Measurements from ENCODE around the gene GTF2B. TPM values are rescaled to one million over a fixed set of nuclear protein-coding genes. Genes with fewer than 3 reads are reported as not detected.
A peak's percentile ranks its signal among the peaks of the same experiment; 100 is the strongest.

The GTF2B gene
- total and polyA plus RNA-seq, 2 of the 4 experiments (the other 2 are of a cell fraction): 32.0 to 41.0 TPM

- no peak overlapping the region for H2BK15ac ChIP-seq (ENCODE audit: low read depth, low read length)
- H2BK120ac ChIP-seq (ENCODE audit: low read depth, low read length): no peak overlapping the region
- peak overlapping the region; percentile 42; the same call in 1 of the 2 replicates for H3K23ac ChIP-seq (ENCODE audit: low read depth, low read length)
- H3K4me2 ChIP-seq (ENCODE audit: low read depth, low read length): no peak overlapping the region
- no peak overlapping the region for H3K14ac ChIP-seq (replicated peaks; ENCODE audit: low read depth, low read length)
- BruUV-seq (replicated peaks): no TSS peak
- H3K9me1 ChIP-seq (ENCODE audit: insufficient read depth, low read length): peaks cover 3% of the 10 kb centered on the region; the same call in 1 of the 2 replicates
- peaks cover 0 to 3% of the 10 kb centered on the region in 2 experiments; a peak in 2 of 4 replicates for H3K79me1 ChIP-seq (ENCODE audit: low read depth in 1 of 2, low read length in 2 of 2)
- no peak overlapping the region for H3K9ac ChIP-seq (ENCODE audit: low read depth, low read length)
- no peak for DNase-seq
- no peaks in the 10 kb centered on the region for H3K4me1 ChIP-seq (ENCODE audit: control insufficient read depth, insufficient read depth, low read length)
- no peak overlapping the region for H4K5ac ChIP-seq (ENCODE audit: low read depth, low read length)
- no peaks in the 10 kb centered on the region for H4K20me1 ChIP-seq (ENCODE audit: insufficient read depth, low read length)
- H3K36me3 ChIP-seq (ENCODE audit: control insufficient read depth, insufficient read depth, low read length): peaks cover 8% of the 10 kb centered on the region
- no peak overlapping the region for H4K91ac ChIP-seq (ENCODE audit: insufficient read depth, low read depth, low read length)
- H3K4ac ChIP-seq (ENCODE audit: low read depth, low read length): no peak overlapping the region
- H4K8ac ChIP-seq (ENCODE audit: low read depth in 2 of 2, low read length in 2 of 2): no peak overlapping the region
- dilution Hi-C loops (cut with HindIII; ENCODE audit: low sequenced_read_pairs, unreplicated experiment): no loop called here
- ATAC-seq (ENCODE audit: low read depth): no peak
- H2AK5ac ChIP-seq (ENCODE audit: low read depth, low read length): no peak overlapping the region
- no peak overlapping the region for H3K56ac ChIP-seq (ENCODE audit: extremely low read depth, insufficient read depth, low read length)
- no peak overlapping the region for H3K27ac ChIP-seq (ENCODE audit: insufficient read depth, low read length)
- no peak overlapping the region for H2BK5ac ChIP-seq (ENCODE audit: low read depth, low read length, poor library complexity, severe bottlenecking)
- TF ChIP-seq NFE2L2 (IDR thresholded peaks at IDR 0.05; ENCODE audit: low read depth, low read length) (no peak), MXI1 (IDR thresholded peaks at IDR 0.05; ENCODE audit: borderline replicate concordance, low read depth, low read length) (no peak), MAFK (IDR thresholded peaks at IDR 0.05; ENCODE audit: low read depth, low read length) (no peak), FOS (IDR thresholded peaks at IDR 0.05; ENCODE audit: low read depth, low read length) (no peak), POLR2A (IDR thresholded peaks at IDR 0.05; ENCODE audit: low read depth, low read length) (no peak), RCOR1 (IDR thresholded peaks at IDR 0.05; ENCODE audit: insufficient replicate concordance, low read length) (no peak)
- TF ChIP-seq, protein P1, sequence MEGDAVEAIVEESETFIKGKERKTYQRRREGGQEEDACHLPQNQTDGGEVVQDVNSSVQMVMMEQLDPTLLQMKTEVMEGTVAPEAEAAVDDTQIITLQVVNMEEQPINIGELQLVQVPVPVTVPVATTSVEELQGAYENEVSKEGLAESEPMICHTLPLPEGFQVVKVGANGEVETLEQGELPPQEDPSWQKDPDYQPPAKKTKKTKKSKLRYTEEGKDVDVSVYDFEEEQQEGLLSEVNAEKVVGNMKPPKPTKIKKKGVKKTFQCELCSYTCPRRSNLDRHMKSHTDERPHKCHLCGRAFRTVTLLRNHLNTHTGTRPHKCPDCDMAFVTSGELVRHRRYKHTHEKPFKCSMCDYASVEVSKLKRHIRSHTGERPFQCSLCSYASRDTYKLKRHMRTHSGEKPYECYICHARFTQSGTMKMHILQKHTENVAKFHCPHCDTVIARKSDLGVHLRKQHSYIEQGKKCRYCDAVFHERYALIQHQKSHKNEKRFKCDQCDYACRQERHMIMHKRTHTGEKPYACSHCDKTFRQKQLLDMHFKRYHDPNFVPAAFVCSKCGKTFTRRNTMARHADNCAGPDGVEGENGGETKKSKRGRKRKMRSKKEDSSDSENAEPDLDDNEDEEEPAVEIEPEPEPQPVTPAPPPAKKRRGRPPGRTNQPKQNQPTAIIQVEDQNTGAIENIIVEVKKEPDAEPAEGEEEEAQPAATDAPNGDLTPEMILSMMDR (conservative IDR thresholded peaks at IDR 0.05; ENCODE audit: low read depth, low read length): no peak
- no peaks in the 10 kb centered on the region for H3K27me3 ChIP-seq (ENCODE audit: control insufficient read depth, insufficient read depth, low read length)
- no peak overlapping the region for H2BK20ac ChIP-seq (ENCODE audit: low read depth, low read length)
- no peak overlapping the region for H2AFZ ChIP-seq (replicated peaks; ENCODE audit: low read length, poor library complexity)
- H2AK9ac ChIP-seq (replicated peaks; ENCODE audit: low read depth, low read length, poor library complexity): no peak overlapping the region
- in situ Hi-C loops (cut with MboI; ENCODE audit: low sequenced_read_pairs): no loop called here
- H3K4me3 ChIP-seq (ENCODE audit: insufficient read depth, low read depth, low read length): no peak overlapping the region
- intact Hi-C loops (cut with micrococcal nuclease): no loop called here
- H3K9me3 ChIP-seq (ENCODE audit: control insufficient read depth, insufficient read depth, low read length): no peaks in the 10 kb centered on the region
- ChIA-PET POLR2A (ENCODE audit: unreplicated experiment) (no interaction called here), CTCF (no interaction called here)
- no peak overlapping the region for H3K18ac ChIP-seq (ENCODE audit: low read depth, low read length)
Measured at GRCh38 chr1:88812366-88812765, 79.0 kb downstream of the GTF2B start.

All from IMR-90 (cell line).